KMS-11 (cell line): Measurements from ENCODE around the gene VPS13A.

Source experiments
- H2AFZ ChIP-seq: fragments of 200-600 bp; sonication (generic); 2 replicates; pipeline ENCODE4 v1.6.1; 2016; ENCODE audit warnings: antibody characterized with exemption, mixed run types, low read depth
- H3K27ac ChIP-seq: fragments of 200-600 bp; sonication (generic); 2 replicates; pipeline ENCODE4 v1.6.1; 2016; ENCODE audit warnings: mild to moderate bottlenecking, mixed run types
- H3K27me3 ChIP-seq: fragments of 200-600 bp; sonication (generic); 2 replicates; pipeline ENCODE4 v1.6.1; 2017; ENCODE audit warnings: mild to moderate bottlenecking, low read depth, mixed run types, moderate library complexity; ENCODE audit not compliant: insufficient read depth
- H3K36me3 ChIP-seq: fragments of 200-600 bp; sonication (generic); 2 replicates; pipeline ENCODE4 v1.6.1; 2017; ENCODE audit warnings: mild to moderate bottlenecking, mixed run types; ENCODE audit not compliant: insufficient read depth
- H3K4me1 ChIP-seq: fragments of 200-600 bp; sonication (generic); 2 replicates; pipeline ENCODE4 v1.6.1; 2016; ENCODE audit warnings: mild to moderate bottlenecking, low read depth, mixed run types; ENCODE audit not compliant: poor library complexity, severe bottlenecking
- H3K4me2 ChIP-seq: fragments of 200-600 bp; sonication (generic); 2 replicates; pipeline ENCODE4 v1.7.0; 2016; ENCODE audit warnings: mild to moderate bottlenecking, mixed run types
- H3K4me3 ChIP-seq: fragments of 200-600 bp; sonication (generic); IDR thresholded peaks from 2 replicates; pipeline ENCODE4 v1.6.1; 2017; ENCODE audit warnings: low read depth, low read length, mixed read lengths; ENCODE audit not compliant: insufficient read depth
- H3K79me2 ChIP-seq: fragments of 200-600 bp; sonication (generic); 2 replicates; pipeline ENCODE4 v1.6.1; 2016; ENCODE audit warnings: low read depth, mixed run types; ENCODE audit not compliant: insufficient read depth
- H3K9ac ChIP-seq: fragments of 200-600 bp; sonication (generic); 2 replicates; pipeline ENCODE4 v1.6.1; 2016; ENCODE audit warnings: mild to moderate bottlenecking, mixed run types
- H4K20me1 ChIP-seq: fragments of 200-600 bp; sonication (generic); 2 replicates; pipeline ENCODE4 v1.6.1; 2016; ENCODE audit warnings: mild to moderate bottlenecking, mixed run types; ENCODE audit not compliant: insufficient read depth
- TF ChIP-seq, protein P1 (sequence below): fragments of 200-600 bp; sonication (generic); conservative IDR thresholded peaks from 2 replicates; pipeline ENCODE4 v1.6.1; 2017; ENCODE audit warnings: low read depth, mild to moderate bottlenecking, antibody characterized with exemption, low read length, moderate library complexity, mixed read lengths

Gene VPS13A

GRCh38 chr9:77328102-77328501, 150.8 kb downstream of the VPS13A start:
- no peaks in the 10 kb centered on the region for H4K20me1 ChIP-seq
- H3K79me2 ChIP-seq = no peaks in the 10 kb centered on the region
- H3K4me1 ChIP-seq = no peaks in the 10 kb centered on the region
- no peak overlapping the region for H3K4me3 ChIP-seq
- H3K4me2 ChIP-seq = no peak overlapping the region
- H3K9ac ChIP-seq = no peak overlapping the region
- H3K27me3 ChIP-seq = no peaks in the 10 kb centered on the region
- H3K27ac ChIP-seq = no peak overlapping the region
- TF ChIP-seq, protein P1, sequence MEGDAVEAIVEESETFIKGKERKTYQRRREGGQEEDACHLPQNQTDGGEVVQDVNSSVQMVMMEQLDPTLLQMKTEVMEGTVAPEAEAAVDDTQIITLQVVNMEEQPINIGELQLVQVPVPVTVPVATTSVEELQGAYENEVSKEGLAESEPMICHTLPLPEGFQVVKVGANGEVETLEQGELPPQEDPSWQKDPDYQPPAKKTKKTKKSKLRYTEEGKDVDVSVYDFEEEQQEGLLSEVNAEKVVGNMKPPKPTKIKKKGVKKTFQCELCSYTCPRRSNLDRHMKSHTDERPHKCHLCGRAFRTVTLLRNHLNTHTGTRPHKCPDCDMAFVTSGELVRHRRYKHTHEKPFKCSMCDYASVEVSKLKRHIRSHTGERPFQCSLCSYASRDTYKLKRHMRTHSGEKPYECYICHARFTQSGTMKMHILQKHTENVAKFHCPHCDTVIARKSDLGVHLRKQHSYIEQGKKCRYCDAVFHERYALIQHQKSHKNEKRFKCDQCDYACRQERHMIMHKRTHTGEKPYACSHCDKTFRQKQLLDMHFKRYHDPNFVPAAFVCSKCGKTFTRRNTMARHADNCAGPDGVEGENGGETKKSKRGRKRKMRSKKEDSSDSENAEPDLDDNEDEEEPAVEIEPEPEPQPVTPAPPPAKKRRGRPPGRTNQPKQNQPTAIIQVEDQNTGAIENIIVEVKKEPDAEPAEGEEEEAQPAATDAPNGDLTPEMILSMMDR = no peak
- H2AFZ ChIP-seq = no peak overlapping the region
- H3K36me3 ChIP-seq = no peaks in the 10 kb centered on the region

DNA sequence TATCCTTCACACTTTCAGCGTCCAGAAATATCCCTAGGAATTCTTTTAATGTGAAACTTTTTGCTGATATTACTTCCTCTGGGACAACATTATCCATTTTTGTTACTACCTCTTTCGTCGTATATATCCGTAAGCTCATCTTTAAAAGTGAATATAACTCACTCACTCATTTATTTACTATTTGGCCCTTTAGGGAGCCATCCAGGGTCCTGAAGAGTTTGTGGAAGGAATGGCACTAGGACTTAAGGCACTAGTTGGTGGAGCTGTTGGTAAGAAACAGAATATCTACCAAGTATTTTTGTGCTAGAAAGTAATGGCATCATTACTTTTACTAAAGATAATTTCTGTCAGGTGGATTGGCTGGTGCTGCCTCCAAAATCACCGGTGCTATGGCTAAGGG, 192.7 kb downstream of the VPS13A start:
- no peak overlapping the region for H3K27ac ChIP-seq
- H3K9ac ChIP-seq = no peak overlapping the region
- H3K79me2 ChIP-seq = no peaks in the 10 kb centered on the region
- no peak overlapping the region for H2AFZ ChIP-seq
- no peak overlapping the region for H3K4me2 ChIP-seq
- no peak overlapping the region for H3K4me3 ChIP-seq
- TF ChIP-seq, protein P1 = no peak
- H3K27me3 ChIP-seq = no peaks in the 10 kb centered on the region
- no peaks in the 10 kb centered on the region for H3K4me1 ChIP-seq
- H3K36me3 ChIP-seq = 0 out of 2 replicates have a peak, but pooled peaks cover 2% of the 10 kb centered on the region
- no peaks in the 10 kb centered on the region for H4K20me1 ChIP-seq

GRCh38 chr9:77374266-77374665, 196.9 kb downstream of the VPS13A start:
- TF ChIP-seq, protein P1 = no peak
- 0 out of 2 replicates have a peak, but pooled peaks cover 2% of the 10 kb centered on the region for H3K36me3 ChIP-seq
- H3K9ac ChIP-seq = no peak overlapping the region
- no peaks in the 10 kb centered on the region for H3K79me2 ChIP-seq
- H4K20me1 ChIP-seq = no peaks in the 10 kb centered on the region
- no peaks in the 10 kb centered on the region for H3K27me3 ChIP-seq
- H3K27ac ChIP-seq = no peak overlapping the region
- H2AFZ ChIP-seq = no peak overlapping the region
- H3K4me3 ChIP-seq = no peak overlapping the region
- H3K4me2 ChIP-seq = no peak overlapping the region
- H3K4me1 ChIP-seq = no peaks in the 10 kb centered on the region

GRCh38 chr9:77375956-77376532, 198.7 kb downstream of the VPS13A start:
- no peaks in the 10 kb centered on the region for H4K20me1 ChIP-seq
- no peaks in the 10 kb centered on the region for H3K27me3 ChIP-seq
- no peak overlapping the region for H2AFZ ChIP-seq
- no peaks in the 10 kb centered on the region for H3K4me1 ChIP-seq
- no peak overlapping the region for H3K4me3 ChIP-seq
- H3K4me2 ChIP-seq = no peak overlapping the region
- H3K27ac ChIP-seq = no peak overlapping the region
- no peak overlapping the region for H3K9ac ChIP-seq
- H3K79me2 ChIP-seq = no peaks in the 10 kb centered on the region
- TF ChIP-seq, protein P1 = no peak
- H3K36me3 ChIP-seq = no peaks in the 10 kb centered on the region
